Activated T-cell treated with anti-CD3 and anti-CD28 coated beads, Interleukin-2, amount 50 U/mL, for 24 hours (primary cell): ENCODE results near the gene PABPN1.

ENCODE experiments used
- DNase-seq: peaks from one replicate; pipeline ENCODE4 v3.0.0-alpha.2; 2020
- H3K27ac Mint-ChIP-seq: 2 replicates; pipeline ENCODE4 v1.8.0; 2020; ENCODE audit warnings: mild to moderate bottlenecking, mixed read lengths
- H3K27me3 Mint-ChIP-seq: 2 replicates; pipeline ENCODE4 v1.8.0; 2020; ENCODE audit warnings: mixed read lengths
- H3K36me3 Mint-ChIP-seq: 2 replicates; pipeline ENCODE4 v1.8.0; 2020; ENCODE audit warnings: low read depth, mixed read lengths
- H3K4me1 Mint-ChIP-seq: 2 replicates; pipeline ENCODE4 v1.8.0; 2020; ENCODE audit warnings: low read depth, mixed read lengths
- H3K4me3 Mint-ChIP-seq: 2 replicates; pipeline ENCODE4 v1.8.0; 2020; ENCODE audit warnings: mild to moderate bottlenecking, moderate library complexity, mixed read lengths
- H3K9me3 Mint-ChIP-seq: 2 replicates; pipeline ENCODE4 v1.8.0; 2020; ENCODE audit warnings: mixed read lengths

PABPN1 gene

DNA sequence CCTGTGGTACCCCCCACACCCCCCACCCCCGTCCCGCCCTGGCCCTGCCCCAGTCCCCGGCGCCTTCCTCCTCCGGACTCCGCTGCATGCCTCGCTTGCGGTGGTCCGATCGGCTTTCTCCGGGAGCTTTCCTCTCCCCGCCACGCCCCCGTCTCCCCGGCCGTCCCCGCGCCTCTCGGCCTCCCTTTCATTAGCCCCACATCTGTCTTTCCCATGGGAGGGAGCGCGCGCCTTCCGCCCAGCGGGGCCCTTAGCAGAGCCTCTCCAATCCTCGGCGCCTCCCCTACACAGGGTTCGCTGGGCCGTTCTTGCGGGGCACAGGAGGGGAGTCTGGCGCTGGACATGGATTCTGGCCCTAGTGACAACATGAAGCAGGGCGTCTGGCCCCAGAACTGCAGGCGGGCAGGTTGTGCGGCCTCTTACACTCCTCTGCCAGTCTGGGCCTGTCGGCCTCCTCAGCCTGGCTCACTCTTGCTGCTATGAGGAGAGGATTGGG lies 45.2 kb downstream of the PABPN1 start:
- Mint-ChIP-seq H3K36me3 (no peaks in the 10 kb centered on the region), H3K4me3 (no peak overlapping the region), H3K27me3 (peaks cover 41% of the 10 kb centered on the region), H3K4me1 (peaks cover 3% of the 10 kb centered on the region), H3K27ac (no peak overlapping the region), H3K9me3 (no peaks in the 10 kb centered on the region)
- no peak for DNase-seq

DNA sequence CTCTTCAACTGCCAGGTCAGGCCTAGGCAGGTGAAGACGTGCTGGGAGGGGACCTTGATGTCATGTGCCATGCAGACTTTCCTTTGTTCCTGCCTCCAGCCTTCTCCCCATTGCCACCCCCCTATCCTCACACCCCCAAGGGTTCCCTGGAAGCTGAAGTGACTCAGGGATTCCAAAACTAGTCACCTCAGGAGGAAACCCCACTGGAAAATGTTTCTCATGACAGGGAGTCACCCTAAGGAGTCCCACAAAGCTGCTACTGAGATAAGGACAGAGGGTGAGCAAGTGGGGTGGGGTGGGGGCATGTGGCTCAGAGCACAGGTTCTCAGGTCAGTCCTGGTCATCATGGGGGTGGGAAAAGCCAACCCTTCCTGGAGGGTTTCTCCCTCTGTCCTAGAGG lies 49.0 kb downstream of the PABPN1 start:
- no peaks in the 10 kb centered on the region for H3K9me3 Mint-ChIP-seq
- no peak overlapping the region for H3K4me3 Mint-ChIP-seq
- H3K36me3 Mint-ChIP-seq: no peaks in the 10 kb centered on the region
- no peak for DNase-seq
- H3K27ac Mint-ChIP-seq: no peak overlapping the region
- no peaks in the 10 kb centered on the region for H3K4me1 Mint-ChIP-seq
- peaks cover 20% of the 10 kb centered on the region for H3K27me3 Mint-ChIP-seq

DNA sequence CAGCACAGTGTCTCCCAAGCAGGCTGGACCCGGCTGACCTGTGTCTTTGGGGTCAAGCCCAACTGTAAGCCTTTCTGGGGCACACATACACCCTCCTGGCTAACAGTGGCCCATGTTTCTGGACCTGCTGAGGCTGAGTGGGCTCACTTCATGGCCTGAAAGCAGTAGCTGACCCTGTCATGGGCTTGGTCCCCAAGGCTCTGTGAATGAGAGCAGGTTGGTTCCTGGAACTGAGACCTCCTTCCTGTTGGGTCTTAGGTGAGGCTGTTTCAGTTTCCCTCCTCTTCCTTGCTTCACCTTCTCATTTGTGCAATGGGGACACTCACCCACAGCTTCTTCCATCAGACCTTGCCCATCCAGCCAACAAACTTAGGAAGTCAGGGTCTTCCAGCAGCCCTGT lies 50.6 kb downstream of the PABPN1 start:
- Mint-ChIP-seq H3K4me1 (no peaks in the 10 kb centered on the region), H3K36me3 (no peaks in the 10 kb centered on the region), H3K4me3 (no peak overlapping the region), H3K27me3 (peaks cover 15% of the 10 kb centered on the region), H3K27ac (no peak overlapping the region), H3K9me3 (no peaks in the 10 kb centered on the region)
- DNase-seq: no peak

DNA sequence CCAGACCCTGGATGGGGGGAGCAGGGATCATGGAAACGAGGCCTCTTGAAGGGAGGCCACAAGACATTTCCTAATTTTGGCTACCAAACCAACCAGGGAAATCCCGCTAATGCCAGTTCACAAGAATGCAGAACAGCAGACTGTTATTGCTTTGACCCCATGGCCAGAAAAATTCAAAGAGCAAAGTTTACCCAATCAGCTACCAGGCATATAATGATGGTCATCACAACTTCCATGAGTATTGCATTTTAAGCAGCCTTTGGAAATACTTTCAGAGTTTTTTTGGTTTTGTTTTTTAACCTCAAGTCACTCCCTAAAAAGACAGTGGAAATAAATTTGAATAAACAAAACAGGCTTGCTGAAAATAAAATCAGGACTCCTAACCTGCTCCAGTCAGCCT lies 51.3 kb downstream of the PABPN1 start, which contains the start of gene IL25:
IL25 (plus strand) TSS at position 301 of the 400 bp plus-strand sequence.
- no peak within 1 kb of the TSS for H3K27ac Mint-ChIP-seq
- H3K9me3 Mint-ChIP-seq: no peaks in the 10 kb centered on the region
- no peak for DNase-seq
- H3K36me3 Mint-ChIP-seq: no peaks in the 10 kb centered on the region
- peaks cover 9% of the 10 kb centered on the region for H3K27me3 Mint-ChIP-seq
- no peak within 1 kb of the TSS for H3K4me3 Mint-ChIP-seq
- no peaks in the 10 kb centered on the region for H3K4me1 Mint-ChIP-seq

DNA sequence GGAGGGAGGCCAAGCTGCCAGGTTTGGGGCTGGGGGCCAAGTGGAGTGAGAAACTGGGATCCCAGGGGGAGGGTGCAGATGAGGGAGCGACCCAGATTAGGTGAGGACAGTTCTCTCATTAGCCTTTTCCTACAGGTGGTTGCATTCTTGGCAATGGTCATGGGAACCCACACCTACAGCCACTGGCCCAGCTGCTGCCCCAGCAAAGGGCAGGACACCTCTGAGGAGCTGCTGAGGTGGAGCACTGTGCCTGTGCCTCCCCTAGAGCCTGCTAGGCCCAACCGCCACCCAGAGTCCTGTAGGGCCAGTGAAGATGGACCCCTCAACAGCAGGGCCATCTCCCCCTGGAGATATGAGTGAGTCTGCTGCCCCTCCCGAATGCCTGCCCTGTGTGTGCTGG lies 51.8 kb downstream of the PABPN1 start:
- Mint-ChIP-seq H3K4me1 (no peaks in the 10 kb centered on the region), H3K27me3 (peaks cover 4% of the 10 kb centered on the region), H3K36me3 (no peaks in the 10 kb centered on the region), H3K4me3 (no peak overlapping the region), H3K27ac (no peak overlapping the region), H3K9me3 (no peaks in the 10 kb centered on the region)
- no peak for DNase-seq
